ENCODE results near the gene GNA14. TPM values are rescaled to one million over a fixed set of nuclear protein-coding genes. Genes with fewer than 3 reads are reported as not detected.

GNA14 gene
- total RNA-seq, 4 donors from 2014 or later: 2.8 to 7.4 (median 4.5) TPM

GRCh38 chr9:77438653-77439052 lies 209.5 kb downstream of the GNA14 start:
- DNase-seq (ENCODE audit: low spot score) (no peak), ATAC-seq (ENCODE audit: low FRiP score) (no peak)
- TF ChIP-seq CTCF (IDR thresholded peaks at IDR 0.05): no peak

- TF ChIP-seq CTCF (IDR thresholded peaks at IDR 0.05): no peak
- DNase-seq (ENCODE audit: low spot score) (no peak), ATAC-seq (ENCODE audit: low FRiP score) (no peak)
Observed at GRCh38 chr9:77435688-77436087, 212.4 kb downstream of the GNA14 start.

- no peak for ATAC-seq (ENCODE audit: low FRiP score)
- no peak for DNase-seq (ENCODE audit: low spot score)
- no peak for TF ChIP-seq CTCF (IDR thresholded peaks at IDR 0.05)
Observed at GRCh38 chr9:77435277-77435676, 212.8 kb downstream of the GNA14 start.

- ATAC-seq (ENCODE audit: low FRiP score) (peak; percentile 61), DNase-seq (ENCODE audit: low spot score) (no peak)
- TF ChIP-seq CTCF (IDR thresholded peaks at IDR 0.05): peak in 1 of 3 donors; percentile 79
Observed at GRCh38 chr9:77433675-77434445, 214.3 kb downstream of the GNA14 start.

GRCh38 chr9:77432053-77432452 lies 216.1 kb downstream of the GNA14 start:
- DNase-seq (ENCODE audit: low spot score) (no peak), ATAC-seq (ENCODE audit: low FRiP score) (no peak)
- TF ChIP-seq CTCF (IDR thresholded peaks at IDR 0.05): no peak

GRCh38 chr9:77429928-77430327 lies 218.2 kb downstream of the GNA14 start:
- DNase-seq (ENCODE audit: low spot score) (no peak), ATAC-seq (ENCODE audit: low FRiP score) (no peak)
- no peak for TF ChIP-seq CTCF (IDR thresholded peaks at IDR 0.05)

GRCh38 chr9:77427256-77427927 lies 220.7 kb downstream of the GNA14 start:
- ATAC-seq (ENCODE audit: low FRiP score): no peak
- no peak for TF ChIP-seq CTCF (IDR thresholded peaks at IDR 0.05)

More at GRCh38 chr9:77427256-77427927, 220.7 kb downstream of the GNA14 start:
- DNase-seq (ENCODE audit: low spot score): no peak
